C1 segment of cervical spinal cord (tissue), 14 donors: ENCODE data around the gene RER1.

Source experiments
- DNase-seq, 14 donors: peaks; one replicate each; lab custom pipeline; 2025; lab: John Stamatoyannopoulos, UW

The RER1 gene

GRCh38 chr1:2406451-2407041, 14.9 kb downstream of the RER1 start:
- DNase-seq: no peak

- DNase-seq: no peak
Observed at GRCh38 chr1:2407166-2407990, 15.7 kb downstream of the RER1 start.

DNA sequence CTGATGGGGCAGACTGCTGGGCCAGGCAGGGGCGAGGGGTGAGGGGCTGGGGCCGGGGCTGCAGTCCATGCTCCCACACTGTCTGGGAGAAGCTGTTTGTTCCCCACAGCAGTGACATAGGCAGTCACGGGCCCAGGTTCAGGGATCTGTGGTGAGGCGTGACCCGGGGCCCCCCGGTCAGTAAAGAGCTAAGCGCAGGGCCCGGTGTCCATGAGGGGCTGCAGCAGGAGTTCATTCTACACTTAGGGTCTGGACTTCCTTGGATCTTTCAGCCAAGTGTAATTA, 16.3 kb downstream of the RER1 start:
- no peak for DNase-seq

DNA sequence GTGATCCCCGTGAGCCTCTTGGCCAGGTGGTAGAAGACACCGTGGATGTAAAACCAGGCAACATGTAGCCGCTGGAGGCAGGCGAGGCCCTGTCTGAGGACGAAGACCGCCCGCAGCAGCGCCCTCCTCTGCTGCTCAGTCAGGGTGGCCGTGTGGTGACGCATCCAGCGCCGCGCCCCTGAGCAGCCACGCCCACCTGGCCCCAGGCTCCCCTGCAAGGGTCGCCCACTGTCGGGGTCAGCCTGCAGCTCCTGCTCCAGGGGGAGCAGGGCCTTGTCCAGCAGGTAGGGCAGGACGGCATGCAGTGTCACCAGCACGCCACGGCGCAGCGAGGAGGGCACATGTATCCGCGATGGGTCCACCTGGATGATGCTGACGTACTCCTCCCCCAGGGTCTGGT, 16.8 kb downstream of the RER1 start:
- DNase-seq: no peak

DNA sequence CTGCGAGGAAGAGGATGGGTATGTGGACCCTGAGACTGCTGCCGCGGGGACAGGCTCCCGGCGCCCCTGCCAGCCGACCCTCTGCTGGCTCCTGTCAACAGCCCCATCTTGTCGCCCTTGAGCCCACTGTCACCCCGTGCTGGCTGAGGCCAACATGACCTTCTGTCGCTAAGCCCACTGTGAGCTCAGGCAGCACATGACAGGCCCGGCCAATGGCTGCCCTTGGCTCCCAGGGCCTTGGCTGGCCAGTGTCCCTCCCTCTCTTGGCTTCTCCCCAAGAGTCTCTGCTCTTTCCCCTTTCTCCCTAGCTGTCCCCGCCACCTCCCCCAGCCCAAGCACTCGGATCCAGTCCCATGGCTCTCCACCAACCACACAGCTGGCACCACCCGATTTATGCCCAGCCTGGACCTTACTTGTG, 17.2 kb downstream of the RER1 start:
- DNase-seq: peak in 1 of 14 donors; percentile 40

- DNase-seq: no peak
Observed at GRCh38 chr1:2409745-2410144, 18.1 kb downstream of the RER1 start.

- no peak for DNase-seq
Observed at GRCh38 chr1:2411801-2412394, 20.3 kb downstream of the RER1 start.

DNA sequence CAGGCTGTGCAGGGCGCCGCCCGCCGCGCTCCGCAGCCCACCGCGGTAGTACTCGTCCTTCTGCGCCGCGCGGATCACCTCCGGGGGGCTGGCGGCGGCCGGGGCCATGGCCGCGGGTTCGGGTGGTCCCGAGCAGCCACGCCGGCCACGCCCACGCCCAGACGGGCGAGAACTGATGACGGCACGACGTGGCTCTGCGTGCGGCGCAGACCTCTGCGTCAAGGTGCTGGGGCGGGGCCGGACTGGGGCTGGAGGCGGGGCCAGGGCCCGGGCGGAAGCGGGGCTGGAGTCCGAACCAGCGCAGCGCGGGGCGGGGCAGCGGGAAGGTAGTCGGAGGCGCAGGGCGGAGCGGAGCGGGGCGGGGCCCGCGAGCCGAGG, 20.7 kb downstream of the RER1 start, which contains the start of gene PEX10:
Gene PEX10, minus strand, starts transcription at position 170 of the 378 bp plus-strand sequence. Its CDS starts 62 bp downstream, at position 108.
- peak; percentile 42 to 94 (median 87) for DNase-seq

GRCh38 chr1:2412773-2413494, 21.3 kb downstream of the RER1 start:
- DNase-seq: no peak

DNA sequence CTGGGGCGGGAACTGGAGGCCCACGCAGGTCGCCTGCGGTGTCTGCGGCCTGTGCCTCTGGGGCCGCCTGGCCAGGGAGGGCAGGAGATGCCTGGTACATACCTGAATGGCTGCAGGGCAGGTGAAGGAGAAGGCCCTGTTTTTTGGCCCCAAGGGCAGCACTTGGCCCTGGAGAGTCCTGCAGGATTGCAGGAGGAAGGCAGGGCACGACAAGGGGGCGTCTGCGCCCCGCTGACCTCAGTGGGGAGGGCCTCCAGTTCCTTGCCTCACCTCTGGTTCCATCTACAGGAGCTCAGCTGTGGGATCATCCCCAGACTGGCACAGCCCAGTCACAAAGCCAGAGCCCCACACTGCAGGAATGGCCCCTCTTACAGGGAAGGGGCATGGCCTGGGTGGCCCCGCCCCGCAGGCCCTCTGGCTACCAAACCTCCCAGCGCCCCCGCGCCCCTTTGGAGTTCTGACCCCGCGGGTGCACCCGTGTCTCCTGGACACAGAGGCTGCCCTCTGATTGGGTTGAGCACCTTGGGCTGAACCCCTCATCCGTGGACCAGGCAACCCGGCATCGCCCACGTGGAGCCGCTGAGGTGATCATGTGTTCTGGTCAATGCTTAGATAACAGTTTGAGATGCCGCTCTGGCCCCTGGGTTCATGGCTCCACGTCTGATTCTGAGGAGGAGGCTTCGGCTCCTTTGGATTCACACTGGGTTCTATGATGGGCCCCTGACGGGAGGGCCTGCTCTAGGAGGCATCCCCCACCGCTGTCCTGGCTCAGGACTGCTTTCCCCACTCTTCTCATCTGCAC, 22.1 kb downstream of the RER1 start:
- peak in 1 of 14 donors; percentile 13 for DNase-seq

GRCh38 chr1:2414297-2414958, 22.8 kb downstream of the RER1 start:
- peak in 12 of 14 donors; percentile 1 to 73 (median 56) for DNase-seq

- DNase-seq: no peak
Observed at GRCh38 chr1:2415337-2415736, 23.7 kb downstream of the RER1 start.

DNA sequence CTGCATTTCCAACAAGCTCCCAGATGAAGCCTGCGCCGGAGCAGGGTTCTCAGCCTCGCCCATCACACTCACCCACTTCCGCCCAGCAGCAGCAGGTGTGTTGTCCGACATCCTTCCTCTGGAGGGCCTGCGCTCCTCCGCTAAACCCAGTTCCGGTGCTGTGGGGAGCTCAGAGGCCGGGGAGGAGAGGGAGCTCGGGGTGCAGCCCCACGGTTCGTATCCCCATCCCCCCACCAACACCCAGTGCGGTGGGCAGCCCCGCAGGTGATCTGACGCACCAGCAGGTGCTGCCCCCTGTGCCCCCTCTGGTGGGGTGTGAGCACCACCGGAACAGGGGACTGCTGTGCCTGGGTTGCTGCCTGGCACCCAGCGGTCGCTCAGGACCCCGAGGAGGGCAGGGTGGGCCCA, 24.2 kb downstream of the RER1 start:
- no peak for DNase-seq

DNA sequence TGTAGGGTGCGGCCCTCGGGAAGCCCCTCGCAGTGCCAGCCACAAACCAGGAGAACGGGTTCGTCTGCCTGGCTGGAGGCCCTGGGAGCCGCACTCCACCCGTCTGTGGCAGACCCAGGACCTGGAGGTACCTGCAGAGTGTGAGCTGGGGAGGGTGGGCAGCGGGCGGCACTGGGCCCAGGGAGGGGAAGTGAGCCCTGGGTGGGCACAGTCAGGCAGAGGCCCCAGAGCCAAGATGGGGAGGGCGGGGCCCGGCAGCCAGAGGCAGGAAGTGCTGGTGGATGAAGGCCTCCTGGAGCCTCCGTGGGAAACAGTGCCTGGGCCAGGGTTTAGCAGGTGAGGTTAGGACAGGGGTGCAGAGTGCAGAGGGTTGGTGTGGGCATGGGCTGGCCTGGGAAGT, 24.8 kb downstream of the RER1 start:
- DNase-seq: no peak

DNA sequence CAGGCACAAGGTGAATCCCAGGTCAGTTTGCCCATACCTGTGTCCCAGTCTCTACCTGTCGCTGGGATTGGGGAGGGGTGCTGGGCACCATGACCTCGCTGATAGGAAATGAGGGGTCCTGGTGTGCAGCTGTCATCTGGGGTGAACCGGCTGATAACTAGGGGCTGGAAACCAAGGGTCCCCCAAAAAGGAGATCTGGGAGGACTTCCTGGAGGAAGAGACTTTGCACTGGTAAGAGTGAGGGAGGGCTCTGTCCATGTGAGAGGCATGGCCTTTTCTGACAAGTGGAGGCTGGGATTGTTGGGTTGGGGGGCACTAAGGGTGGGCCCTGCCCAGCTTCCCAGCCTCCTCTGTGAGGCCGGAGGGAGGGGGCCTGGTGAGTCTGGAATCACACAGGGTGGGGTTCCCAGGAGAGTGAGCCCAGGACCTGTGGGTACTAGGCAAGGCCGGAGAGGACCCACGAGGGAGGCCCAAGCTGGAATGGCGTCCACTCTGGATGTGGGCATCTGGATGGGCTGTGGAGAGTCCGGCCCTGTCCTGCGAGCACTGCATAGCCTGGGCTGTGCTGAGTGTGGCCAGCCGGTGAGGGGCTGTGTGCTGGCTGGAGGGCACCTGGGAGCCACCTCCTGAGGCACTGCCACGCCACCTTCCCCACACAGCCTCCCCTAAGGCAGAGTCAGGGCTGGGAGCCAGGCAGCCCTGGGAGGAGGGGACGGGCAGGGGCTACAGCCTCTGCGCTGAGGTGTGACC, 25.6 kb downstream of the RER1 start:
- DNase-seq: no peak

DNA sequence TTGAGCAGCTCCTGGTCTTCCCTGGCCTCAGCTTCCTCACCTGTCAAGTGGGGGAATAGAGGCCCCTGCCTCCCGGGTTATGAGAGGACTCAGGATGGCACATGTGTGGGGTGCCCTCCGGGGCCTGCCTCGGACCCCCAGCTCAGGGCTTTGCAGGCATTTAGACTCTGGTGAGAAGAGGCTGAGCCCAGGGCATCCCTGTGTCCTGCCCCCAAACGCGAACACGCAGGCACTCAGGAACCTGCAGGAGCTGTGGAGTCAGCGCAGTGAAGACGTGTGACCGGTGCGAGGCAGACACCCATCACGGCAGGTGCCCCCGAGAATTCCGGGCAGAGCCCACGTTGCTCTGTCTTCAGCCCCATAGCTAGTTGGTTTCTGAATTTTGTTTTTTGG, 26.2 kb downstream of the RER1 start:
- no peak for DNase-seq

- no peak for DNase-seq
Observed at GRCh38 chr1:2418791-2419320, 27.2 kb downstream of the RER1 start.

- no peak for DNase-seq
Observed at GRCh38 chr1:2419416-2419815, 27.8 kb downstream of the RER1 start.

DNA sequence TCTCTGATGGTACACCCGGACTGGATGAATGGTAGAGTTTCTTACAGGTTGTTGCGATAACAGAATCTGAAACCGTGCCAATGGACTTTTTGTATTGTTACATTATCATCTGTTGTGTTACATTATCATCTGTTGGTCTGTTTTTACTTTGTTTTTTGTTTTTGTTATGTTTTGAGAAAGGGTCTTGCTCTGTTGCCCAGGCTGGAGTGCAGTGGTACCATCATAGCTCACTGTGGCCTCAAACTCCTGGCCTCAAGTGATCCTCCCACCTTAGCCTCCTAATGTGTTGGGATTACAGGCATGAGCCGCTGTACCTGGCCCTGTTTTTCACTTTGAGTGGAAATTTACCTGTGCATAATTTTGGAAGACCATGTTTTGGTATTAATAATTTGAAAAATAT, 30.9 kb downstream of the RER1 start:
- no peak for DNase-seq

- peak in 7 of 14 donors; percentile 9 to 43 (median 17) for DNase-seq
Observed at GRCh38 chr1:2425892-2426291, 34.3 kb downstream of the RER1 start.
